ENCODE measurements around the gene TOMM34.

DNA sequence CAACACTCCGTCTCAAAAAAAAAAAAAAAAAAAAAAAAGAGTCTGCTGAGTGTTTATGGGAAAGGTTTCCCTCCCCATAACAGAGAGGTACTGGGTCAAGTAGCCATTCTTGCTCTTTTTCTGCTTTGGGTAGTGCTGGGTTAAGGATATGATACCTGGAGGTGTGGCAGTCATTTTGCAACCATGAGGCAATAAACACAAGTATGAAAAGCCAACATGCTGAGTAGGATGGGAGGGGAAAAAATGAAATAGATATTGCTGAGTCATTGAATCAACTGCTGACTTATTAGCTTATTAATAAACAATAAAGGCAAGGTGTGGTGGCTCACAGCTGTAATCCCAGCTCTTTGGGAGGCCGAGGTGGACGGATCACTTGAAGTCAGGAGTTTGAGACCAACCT lies 2.3 kb upstream of the TOMM34 start:
- TF ChIP-seq, protein P1, sequence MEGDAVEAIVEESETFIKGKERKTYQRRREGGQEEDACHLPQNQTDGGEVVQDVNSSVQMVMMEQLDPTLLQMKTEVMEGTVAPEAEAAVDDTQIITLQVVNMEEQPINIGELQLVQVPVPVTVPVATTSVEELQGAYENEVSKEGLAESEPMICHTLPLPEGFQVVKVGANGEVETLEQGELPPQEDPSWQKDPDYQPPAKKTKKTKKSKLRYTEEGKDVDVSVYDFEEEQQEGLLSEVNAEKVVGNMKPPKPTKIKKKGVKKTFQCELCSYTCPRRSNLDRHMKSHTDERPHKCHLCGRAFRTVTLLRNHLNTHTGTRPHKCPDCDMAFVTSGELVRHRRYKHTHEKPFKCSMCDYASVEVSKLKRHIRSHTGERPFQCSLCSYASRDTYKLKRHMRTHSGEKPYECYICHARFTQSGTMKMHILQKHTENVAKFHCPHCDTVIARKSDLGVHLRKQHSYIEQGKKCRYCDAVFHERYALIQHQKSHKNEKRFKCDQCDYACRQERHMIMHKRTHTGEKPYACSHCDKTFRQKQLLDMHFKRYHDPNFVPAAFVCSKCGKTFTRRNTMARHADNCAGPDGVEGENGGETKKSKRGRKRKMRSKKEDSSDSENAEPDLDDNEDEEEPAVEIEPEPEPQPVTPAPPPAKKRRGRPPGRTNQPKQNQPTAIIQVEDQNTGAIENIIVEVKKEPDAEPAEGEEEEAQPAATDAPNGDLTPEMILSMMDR (IDR thresholded peaks at IDR 0.05; ENCODE audit: low read depth, low read length, missing input control), result no peak
- TF ChIP-seq TAF1 (conservative IDR thresholded peaks at IDR 0.05) (no peak), GABPA (IDR thresholded peaks at IDR 0.05 in 1 of 2, conservative IDR thresholded peaks at IDR 0.05 in 1 of 2) (no peak), SP1 (IDR thresholded peaks at IDR 0.05) (no peak), HNF4A (conservative IDR thresholded peaks at IDR 0.05) (no peak)
- TF ChIP-seq, protein P2, sequence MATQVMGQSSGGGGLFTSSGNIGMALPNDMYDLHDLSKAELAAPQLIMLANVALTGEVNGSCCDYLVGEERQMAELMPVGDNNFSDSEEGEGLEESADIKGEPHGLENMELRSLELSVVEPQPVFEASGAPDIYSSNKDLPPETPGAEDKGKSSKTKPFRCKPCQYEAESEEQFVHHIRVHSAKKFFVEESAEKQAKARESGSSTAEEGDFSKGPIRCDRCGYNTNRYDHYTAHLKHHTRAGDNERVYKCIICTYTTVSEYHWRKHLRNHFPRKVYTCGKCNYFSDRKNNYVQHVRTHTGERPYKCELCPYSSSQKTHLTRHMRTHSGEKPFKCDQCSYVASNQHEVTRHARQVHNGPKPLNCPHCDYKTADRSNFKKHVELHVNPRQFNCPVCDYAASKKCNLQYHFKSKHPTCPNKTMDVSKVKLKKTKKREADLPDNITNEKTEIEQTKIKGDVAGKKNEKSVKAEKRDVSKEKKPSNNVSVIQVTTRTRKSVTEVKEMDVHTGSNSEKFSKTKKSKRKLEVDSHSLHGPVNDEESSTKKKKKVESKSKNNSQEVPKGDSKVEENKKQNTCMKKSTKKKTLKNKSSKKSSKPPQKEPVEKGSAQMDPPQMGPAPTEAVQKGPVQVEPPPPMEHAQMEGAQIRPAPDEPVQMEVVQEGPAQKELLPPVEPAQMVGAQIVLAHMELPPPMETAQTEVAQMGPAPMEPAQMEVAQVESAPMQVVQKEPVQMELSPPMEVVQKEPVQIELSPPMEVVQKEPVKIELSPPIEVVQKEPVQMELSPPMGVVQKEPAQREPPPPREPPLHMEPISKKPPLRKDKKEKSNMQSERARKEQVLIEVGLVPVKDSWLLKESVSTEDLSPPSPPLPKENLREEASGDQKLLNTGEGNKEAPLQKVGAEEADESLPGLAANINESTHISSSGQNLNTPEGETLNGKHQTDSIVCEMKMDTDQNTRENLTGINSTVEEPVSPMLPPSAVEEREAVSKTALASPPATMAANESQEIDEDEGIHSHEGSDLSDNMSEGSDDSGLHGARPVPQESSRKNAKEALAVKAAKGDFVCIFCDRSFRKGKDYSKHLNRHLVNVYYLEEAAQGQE (IDR thresholded peaks at IDR 0.05), result no peak
- TF ChIP-seq, protein P3, sequence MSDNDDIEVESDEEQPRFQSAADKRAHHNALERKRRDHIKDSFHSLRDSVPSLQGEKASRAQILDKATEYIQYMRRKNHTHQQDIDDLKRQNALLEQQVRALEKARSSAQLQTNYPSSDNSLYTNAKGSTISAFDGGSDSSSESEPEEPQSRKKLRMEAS (IDR thresholded peaks at IDR 0.05), result no peak
